ENCODE data around the gene OBSCN. TPM values are rescaled to one million over a fixed set of nuclear protein-coding genes. Genes with fewer than 3 reads are reported as not detected.

OBSCN gene
- total and polyA plus RNA-seq, 2 donors (not counting 1 experiment from before 2014, with no cell fraction given) = 10.0 to 63.9 TPM

GRCh38 chr1:228354390-228355320 lies 146.8 kb downstream of the OBSCN start:
- ATAC-seq (ENCODE audit: low read depth) (no peak), DNase-seq (no peak)
- Histone ChIP-seq H3K36me3 (replicated peaks in 1 of 2; ENCODE audit: control extremely low read depth in 1 of 2, control insufficient read depth in 1 of 2, extremely low read depth in 1 of 2, insufficient read depth in 2 of 2, low read length in 1 of 2) (no peaks in the 10 kb centered on the region), H3K4me1 (ENCODE audit: control insufficient read depth in 2 of 2, insufficient read depth in 2 of 2, low read length in 2 of 2) (no peaks in the 10 kb centered on the region), H2AFZ (ENCODE audit: insufficient read depth, low read depth, low read length, poor library complexity, severe bottlenecking) (no peak overlapping the region), H3K27me3 (replicated peaks in 1 of 4; ENCODE audit: control extremely low read depth in 1 of 4, control insufficient read depth in 3 of 4, insufficient read depth in 4 of 4, low read length in 3 of 4) (no peaks in the 10 kb centered on the region), H3K4me3 (ENCODE audit: control extremely low read depth in 1 of 5, extremely low read depth in 1 of 5, insufficient read depth in 1 of 5, low read depth in 2 of 5, low read length in 4 of 5) (no peak overlapping the region), H3K9me3 (ENCODE audit: control extremely low read depth in 1 of 3, control insufficient read depth in 2 of 3, insufficient read depth in 1 of 3, low read length in 2 of 3) (no peaks in the 10 kb centered on the region), H4K20me1 (ENCODE audit: control insufficient read depth, insufficient read depth, low read length, poor library complexity, severe bottlenecking) (no peaks in the 10 kb centered on the region), H3K9ac (ENCODE audit: low read length) (no peak overlapping the region), H3K27ac (ENCODE audit: low read length in 2 of 2) (no peak overlapping the region), H3K4me2 (replicated peaks; ENCODE audit: low read depth, low read length, poor library complexity, severe bottlenecking) (no peak overlapping the region), H3K79me2 (ENCODE audit: control insufficient read depth, insufficient read depth, low read length) (no peaks in the 10 kb centered on the region)
- Mint-ChIP-seq H3K27ac (no peak overlapping the region), H3K4me1 (no peaks in the 10 kb centered on the region), H3K27me3 (no peaks in the 10 kb centered on the region), H3K9me3 (ENCODE audit: insufficient read depth) (no peaks in the 10 kb centered on the region), H3K4me3 (no peak overlapping the region)
- POLR2A ChIA-PET = no interaction called here
- CTCF ChIA-PET = interaction anchor here (0.9 kb wide), 1 partner anchor 52 kb away, joined by 3 read pairs; the partner anchor contains the start of gene TRIM11
- no peak for TF ChIP-seq EZH2 (IDR thresholded peaks at IDR 0.05; ENCODE audit: borderline replicate concordance, insufficient read depth, low read depth, low read length, poor library complexity, severe bottlenecking)
- no peak for TF ChIP-seq CTCF (IDR thresholded peaks at IDR 0.05)
- 92% methylated on average over 17 of the region's 19 CpGs for WGBS (ENCODE audit: insufficient coverage)
- intact Hi-C loops (cut with micrococcal nuclease) = no loop called here
